IPS-18c (cell line): ENCODE measurements around the gene MAP4K1.
"Not testable (repeated sequence)": the region's sequence is repeated elsewhere in the genome, so short reads cannot be mapped to it uniquely, and the experiment has no call there.

Experiments used
- H3K4me3 ChIP-seq: 2 replicates; pipeline ENCODE4 v1.7.0; 2013; ENCODE audit warnings: low read depth, mild to moderate bottlenecking, low read length, moderate library complexity; ENCODE audit not compliant: insufficient read depth
- H3K9me3 ChIP-seq: one replicate; pipeline ENCODE4 v1.6.1; 2013; ENCODE audit warnings: mild to moderate bottlenecking, low read length, moderate library complexity; ENCODE audit not compliant: control insufficient read depth, insufficient read depth

The MAP4K1 gene

GRCh38 chr19:38634757-38635482 lies 17.2 kb upstream of the MAP4K1 start:
- Histone ChIP-seq H3K9me3 (peaks cover 2% of the 10 kb centered on the region), H3K4me3 (no peak overlapping the region)

GRCh38 chr19:38632476-38633213 lies 14.9 kb upstream of the MAP4K1 start:
- no peak overlapping the region for H3K4me3 ChIP-seq
- peaks cover 2% of the 10 kb centered on the region for H3K9me3 ChIP-seq

- H3K4me3 ChIP-seq, H3K9me3 ChIP-seq: not testable (repeated sequence)
Observed at GRCh38 chr19:38631811-38632475, 14.2 kb upstream of the MAP4K1 start.

- H3K9me3 ChIP-seq, H3K4me3 ChIP-seq: not testable (repeated sequence)
Observed at GRCh38 chr19:38631301-38631700, 13.5 kb upstream of the MAP4K1 start.

GRCh38 chr19:38629568-38629967 lies 11.8 kb upstream of the MAP4K1 start:
- Histone ChIP-seq H3K4me3 (no peak overlapping the region), H3K9me3 (peaks cover 2% of the 10 kb centered on the region)

GRCh38 chr19:38626401-38626800 lies 8.6 kb upstream of the MAP4K1 start:
- Histone ChIP-seq H3K4me3 (no peak overlapping the region), H3K9me3 (peaks cover 2% of the 10 kb centered on the region)

GRCh38 chr19:38624822-38625221 lies 7.1 kb upstream of the MAP4K1 start:
- H3K4me3 ChIP-seq = no peak overlapping the region
- peaks cover 2% of the 10 kb centered on the region for H3K9me3 ChIP-seq

GRCh38 chr19:38619361-38620174 lies 1.8 kb upstream of the MAP4K1 start:
- peak overlapping the region; percentile 79 for H3K4me3 ChIP-seq
- H3K9me3 ChIP-seq = peaks cover 2% of the 10 kb centered on the region

GRCh38 chr19:38618590-38619360 lies 1.0 kb upstream of the MAP4K1 start, which contains the start of gene EIF3K:
EIF3K (plus strand) TSS chr19:38619188; CDS start chr19:38619269, 81 bp downstream.
- Histone ChIP-seq H3K9me3 (peaks cover 2% of the 10 kb centered on the region), H3K4me3 (peak within 1 kb of the TSS; percentile 79)

GRCh38 chr19:38617283-38617763 lies 430 bp downstream of the MAP4K1 start:
- peaks cover 2% of the 10 kb centered on the region for H3K9me3 ChIP-seq
- H3K4me3 ChIP-seq = no peak overlapping the region

- H3K4me3 ChIP-seq = no peak overlapping the region
- H3K9me3 ChIP-seq = peaks cover 2% of the 10 kb centered on the region
Observed at GRCh38 chr19:38616265-38616664, 1.5 kb downstream of the MAP4K1 start.

- H3K4me3 ChIP-seq = no peak overlapping the region
- H3K9me3 ChIP-seq = peaks cover 1% of the 10 kb centered on the region
Observed at GRCh38 chr19:38615007-38615581, 2.7 kb downstream of the MAP4K1 start.

GRCh38 chr19:38614289-38614688 lies 3.5 kb downstream of the MAP4K1 start:
- no peak overlapping the region for H3K4me3 ChIP-seq
- H3K9me3 ChIP-seq = no peaks in the 10 kb centered on the region

- H3K4me3 ChIP-seq = no peak overlapping the region
Observed at GRCh38 chr19:38606131-38606530, 11.6 kb downstream of the MAP4K1 start.

GRCh38 chr19:38602856-38603255 lies 14.9 kb downstream of the MAP4K1 start:
- not testable (repeated sequence) for H3K4me3 ChIP-seq, H3K9me3 ChIP-seq

More at GRCh38 chr19:38606131-38606530, 11.6 kb downstream of the MAP4K1 start:
- no peaks in the 10 kb centered on the region for H3K9me3 ChIP-seq

GRCh38 chr19:38599722-38600121 lies 18.0 kb downstream of the MAP4K1 start:
- Histone ChIP-seq H3K9me3 (no peaks in the 10 kb centered on the region), H3K4me3 (no peak overlapping the region)
